Osteoblast (primary cell): ENCODE results near the gene DDX1. TPM values are rescaled to one million over a fixed set of nuclear protein-coding genes. Genes with fewer than 3 reads are reported as not detected.

Experiments used
- DNase-seq: peaks from one replicate; pipeline ENCODE4 v3.0.0; 2011; ENCODE audit warnings: low spot score, mixed read lengths; ENCODE audit not compliant: insufficient read length; ENCODE audit errors: missing footprints
- H2AFZ ChIP-seq: 2 replicates; pipeline ENCODE4 v1.6.0; 2011; ENCODE audit warnings: mild to moderate bottlenecking, low read length
- H3K27ac ChIP-seq: 2 replicates; pipeline ENCODE4 v1.5.1; 2011; ENCODE audit warnings: mild to moderate bottlenecking, low read depth, low read length, moderate library complexity
- H3K27me3 ChIP-seq: 2 replicates; pipeline ENCODE4 v1.6.0; 2012; ENCODE audit warnings: mild to moderate bottlenecking, control low read depth, inconsistent platforms, low read length, moderate library complexity; ENCODE audit not compliant: insufficient read depth
- H3K36me3 ChIP-seq: 2 replicates; pipeline ENCODE4 v1.5.1; 2011; ENCODE audit warnings: mild to moderate bottlenecking, low read length, control low read depth, moderate library complexity; ENCODE audit not compliant: insufficient read depth
- H3K4me1 ChIP-seq: 2 replicates; pipeline ENCODE4 v1.5.1; 2011; ENCODE audit warnings: mild to moderate bottlenecking, low read length, control low read depth, moderate library complexity; ENCODE audit not compliant: insufficient read depth
- H3K4me2 ChIP-seq: 2 replicates; pipeline ENCODE4 v1.6.0; 2011; ENCODE audit warnings: mild to moderate bottlenecking, low read length; ENCODE audit not compliant: insufficient read depth
- H3K4me3 ChIP-seq: fragments of 200-600 bp; sonication (generic); 3 replicates; pipeline ENCODE4 v1.5.1; 2012; ENCODE audit warnings: mild to moderate bottlenecking, low read length, inconsistent platforms; ENCODE audit not compliant: insufficient read depth
- H3K79me2 ChIP-seq: 2 replicates; pipeline ENCODE4 v1.6.0; 2012; ENCODE audit warnings: mild to moderate bottlenecking, low read length, control low read depth, inconsistent platforms; ENCODE audit not compliant: insufficient read depth
- H3K9me3 ChIP-seq: 2 replicates; pipeline ENCODE4 v1.5.1; 2011; ENCODE audit warnings: low read depth, low read length, control low read depth
- H4K20me1 ChIP-seq: 2 replicates; pipeline ENCODE4 v1.6.0; 2012; ENCODE audit warnings: mild to moderate bottlenecking, low read length, control low read depth; ENCODE audit not compliant: insufficient read depth
- CTCF ChIP-seq: IDR thresholded peaks from 2 replicates; pipeline ENCODE4 v1.5.1; 2011; ENCODE audit warnings: mild to moderate bottlenecking, low read depth, low read length, moderate library complexity; ENCODE audit errors: extremely low read depth
- total RNA-seq: library from RNA; depleted of rRNA; stranded (reverse); fragments of >200 nt; gene quantifications from 2 replicates; pipeline ENCODE4 v1.2.3, GENCODE V29; 2012

DDX1 gene
- total RNA-seq, 1 donor, result 76.0 TPM

- no peak for DNase-seq
- Histone ChIP-seq H3K4me3 (no peak overlapping the region), H3K4me1 (no peaks in the 10 kb centered on the region), H3K36me3 (peaks cover 61% of the 10 kb centered on the region), H3K27ac (no peak overlapping the region), H2AFZ (no peak overlapping the region), H3K9me3 (no peaks in the 10 kb centered on the region), H3K79me2 (no peaks in the 10 kb centered on the region), H3K4me2 (no peak overlapping the region), H3K27me3 (no peaks in the 10 kb centered on the region), H4K20me1 (peaks cover 6% of the 10 kb centered on the region)
- no peak for TF ChIP-seq CTCF
These were observed 25.4 kb downstream of the DDX1 start for GRCh38 chr2:15616850-15617777.

GRCh38 chr2:15617778-15618448, 26.2 kb downstream of the DDX1 start:
- Histone ChIP-seq H3K9me3 (no peaks in the 10 kb centered on the region), H3K27me3 (no peaks in the 10 kb centered on the region), H4K20me1 (peaks cover 6% of the 10 kb centered on the region), H3K36me3 (peaks cover 69% of the 10 kb centered on the region), H3K27ac (no peak overlapping the region), H3K79me2 (no peaks in the 10 kb centered on the region), H2AFZ (no peak overlapping the region), H3K4me3 (no peak overlapping the region), H3K4me2 (no peak overlapping the region), H3K4me1 (no peaks in the 10 kb centered on the region)
- TF ChIP-seq CTCF, result no peak
- DNase-seq, result no peak

- H4K20me1 ChIP-seq, result peaks cover 6% of the 10 kb centered on the region
- no peak for DNase-seq
- H3K27ac ChIP-seq, result no peak overlapping the region
- H3K36me3 ChIP-seq, result peaks cover 71% of the 10 kb centered on the region
- no peak overlapping the region for H3K4me3 ChIP-seq
- no peaks in the 10 kb centered on the region for H3K9me3 ChIP-seq
- no peaks in the 10 kb centered on the region for H3K4me1 ChIP-seq
- no peaks in the 10 kb centered on the region for H3K27me3 ChIP-seq
- H3K4me2 ChIP-seq, result no peak overlapping the region
- TF ChIP-seq CTCF, result no peak
- H3K79me2 ChIP-seq, result no peaks in the 10 kb centered on the region
- H2AFZ ChIP-seq, result no peak overlapping the region
These were observed 26.8 kb downstream of the DDX1 start for GRCh38 chr2:15618449-15618855.

DNA sequence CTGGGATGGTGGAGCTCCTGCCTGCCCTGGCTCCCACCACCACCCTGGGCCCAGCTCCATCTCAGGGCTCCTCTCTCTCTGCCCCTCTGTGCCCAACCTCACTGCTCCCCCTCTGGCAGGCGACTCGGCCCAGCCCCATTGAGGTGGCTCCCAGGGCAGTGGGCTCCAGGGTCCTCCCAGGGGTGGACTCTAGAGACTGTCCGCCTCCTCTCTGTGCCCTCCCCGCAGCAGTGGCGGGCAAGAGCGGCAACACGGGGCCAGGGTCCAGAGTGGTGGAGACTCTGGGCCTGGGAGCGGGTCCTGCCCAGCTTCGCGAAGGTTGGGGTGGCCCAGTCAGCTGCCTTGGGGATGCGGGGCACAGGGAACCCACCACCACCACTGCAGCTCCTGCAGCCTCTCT, 27.4 kb downstream of the DDX1 start:
- Histone ChIP-seq H3K36me3 (peaks cover 73% of the 10 kb centered on the region), H4K20me1 (peaks cover 6% of the 10 kb centered on the region), H3K79me2 (no peaks in the 10 kb centered on the region), H3K4me3 (no peak overlapping the region), H3K27me3 (no peaks in the 10 kb centered on the region), H3K9me3 (no peaks in the 10 kb centered on the region), H3K27ac (no peak overlapping the region), H3K4me2 (no peak overlapping the region), H2AFZ (no peak overlapping the region), H3K4me1 (no peaks in the 10 kb centered on the region)
- no peak for TF ChIP-seq CTCF
- DNase-seq, result no peak
